ENCODE data around the gene GUCY2F. TPM values are rescaled to one million over a fixed set of nuclear protein-coding genes. Genes with fewer than 3 reads are reported as not detected.

The GUCY2F gene
- total RNA-seq (2021) (0.09 TPM in 1 of 3 replicates, not detected in the others), Bru-seq, nascent RNA (percentile 18 among the genes with signal in this experiment)
- long read RNA-seq, experiment 1 = 0 reads
- long read RNA-seq, experiment 2 = 0 reads
- long read RNA-seq, experiment 3, partial matches to known transcripts = 0 of 1 reads
- long read RNA-seq, experiment 3, other reads (novel, unspliced or antisense) = 1 of 1 reads

DNA sequence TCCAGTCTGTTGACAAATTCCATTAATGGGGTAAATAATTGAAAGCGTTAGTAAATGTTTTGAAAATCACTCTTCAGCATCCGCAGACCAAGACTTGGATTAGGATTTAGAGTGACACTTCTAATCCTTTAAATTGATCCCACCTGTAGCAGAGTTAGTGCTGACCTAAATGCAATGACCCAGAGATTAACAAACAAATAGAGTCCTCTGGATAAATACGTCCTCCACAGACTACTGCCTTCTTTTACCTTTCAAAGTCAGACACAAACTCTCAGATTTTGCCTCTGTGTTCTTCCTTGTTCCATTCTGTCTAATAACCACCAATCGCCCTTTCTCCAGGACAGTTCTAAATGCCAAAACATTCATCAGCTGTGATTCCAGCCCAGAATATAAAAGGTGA is at the start of gene GUCY2F:
GUCY2F (minus strand) TSS at position 101 of the 400 bp plus-strand sequence. CDS start 6,150 bp downstream, outside the sequence.
- Mint-ChIP-seq H3K4me3 (no peak within 1 kb of the TSS), H3K27me3 (ENCODE audit: low read depth) (no peaks in the 10 kb centered on the region), H3K9me3 (no peaks in the 10 kb centered on the region), H3K4me1 (no peaks in the 10 kb centered on the region), H3K36me3 (no peaks in the 10 kb centered on the region), H3K27ac (no peak within 1 kb of the TSS)
- DNase-seq (ENCODE audit: low spot score) = no peak
- POLR2A ChIA-PET = no interaction called here
- CTCF ChIA-PET = interaction anchor here (1.4 to 2.2 kb wide), 2 partner anchors 9 to 153 kb away, joined by 5 to 9 read pairs; no protein-coding TSS in a partner anchor
- ATAC-seq = no peak
- TF ChIP-seq, protein P1, sequence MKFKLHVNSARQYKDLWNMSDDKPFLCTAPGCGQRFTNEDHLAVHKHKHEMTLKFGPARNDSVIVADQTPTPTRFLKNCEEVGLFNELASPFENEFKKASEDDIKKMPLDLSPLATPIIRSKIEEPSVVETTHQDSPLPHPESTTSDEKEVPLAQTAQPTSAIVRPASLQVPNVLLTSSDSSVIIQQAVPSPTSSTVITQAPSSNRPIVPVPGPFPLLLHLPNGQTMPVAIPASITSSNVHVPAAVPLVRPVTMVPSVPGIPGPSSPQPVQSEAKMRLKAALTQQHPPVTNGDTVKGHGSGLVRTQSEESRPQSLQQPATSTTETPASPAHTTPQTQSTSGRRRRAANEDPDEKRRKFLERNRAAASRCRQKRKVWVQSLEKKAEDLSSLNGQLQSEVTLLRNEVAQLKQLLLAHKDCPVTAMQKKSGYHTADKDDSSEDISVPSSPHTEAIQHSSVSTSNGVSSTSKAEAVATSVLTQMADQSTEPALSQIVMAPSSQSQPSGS (CRISPR knock-in tag; IDR thresholded peaks at IDR 0.05; ENCODE audit: borderline replicate concordance, low read depth) = no peak
- TF ChIP-seq, protein P2, sequence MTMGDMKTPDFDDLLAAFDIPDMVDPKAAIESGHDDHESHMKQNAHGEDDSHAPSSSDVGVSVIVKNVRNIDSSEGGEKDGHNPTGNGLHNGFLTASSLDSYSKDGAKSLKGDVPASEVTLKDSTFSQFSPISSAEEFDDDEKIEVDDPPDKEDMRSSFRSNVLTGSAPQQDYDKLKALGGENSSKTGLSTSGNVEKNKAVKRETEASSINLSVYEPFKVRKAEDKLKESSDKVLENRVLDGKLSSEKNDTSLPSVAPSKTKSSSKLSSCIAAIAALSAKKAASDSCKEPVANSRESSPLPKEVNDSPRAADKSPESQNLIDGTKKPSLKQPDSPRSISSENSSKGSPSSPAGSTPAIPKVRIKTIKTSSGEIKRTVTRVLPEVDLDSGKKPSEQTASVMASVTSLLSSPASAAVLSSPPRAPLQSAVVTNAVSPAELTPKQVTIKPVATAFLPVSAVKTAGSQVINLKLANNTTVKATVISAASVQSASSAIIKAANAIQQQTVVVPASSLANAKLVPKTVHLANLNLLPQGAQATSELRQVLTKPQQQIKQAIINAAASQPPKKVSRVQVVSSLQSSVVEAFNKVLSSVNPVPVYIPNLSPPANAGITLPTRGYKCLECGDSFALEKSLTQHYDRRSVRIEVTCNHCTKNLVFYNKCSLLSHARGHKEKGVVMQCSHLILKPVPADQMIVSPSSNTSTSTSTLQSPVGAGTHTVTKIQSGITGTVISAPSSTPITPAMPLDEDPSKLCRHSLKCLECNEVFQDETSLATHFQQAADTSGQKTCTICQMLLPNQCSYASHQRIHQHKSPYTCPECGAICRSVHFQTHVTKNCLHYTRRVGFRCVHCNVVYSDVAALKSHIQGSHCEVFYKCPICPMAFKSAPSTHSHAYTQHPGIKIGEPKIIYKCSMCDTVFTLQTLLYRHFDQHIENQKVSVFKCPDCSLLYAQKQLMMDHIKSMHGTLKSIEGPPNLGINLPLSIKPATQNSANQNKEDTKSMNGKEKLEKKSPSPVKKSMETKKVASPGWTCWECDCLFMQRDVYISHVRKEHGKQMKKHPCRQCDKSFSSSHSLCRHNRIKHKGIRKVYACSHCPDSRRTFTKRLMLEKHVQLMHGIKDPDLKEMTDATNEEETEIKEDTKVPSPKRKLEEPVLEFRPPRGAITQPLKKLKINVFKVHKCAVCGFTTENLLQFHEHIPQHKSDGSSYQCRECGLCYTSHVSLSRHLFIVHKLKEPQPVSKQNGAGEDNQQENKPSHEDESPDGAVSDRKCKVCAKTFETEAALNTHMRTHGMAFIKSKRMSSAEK (CRISPR knock-in tag; IDR thresholded peaks at IDR 0.05; ENCODE audit: borderline replicate concordance) = no peak
- TF ChIP-seq, protein P3, sequence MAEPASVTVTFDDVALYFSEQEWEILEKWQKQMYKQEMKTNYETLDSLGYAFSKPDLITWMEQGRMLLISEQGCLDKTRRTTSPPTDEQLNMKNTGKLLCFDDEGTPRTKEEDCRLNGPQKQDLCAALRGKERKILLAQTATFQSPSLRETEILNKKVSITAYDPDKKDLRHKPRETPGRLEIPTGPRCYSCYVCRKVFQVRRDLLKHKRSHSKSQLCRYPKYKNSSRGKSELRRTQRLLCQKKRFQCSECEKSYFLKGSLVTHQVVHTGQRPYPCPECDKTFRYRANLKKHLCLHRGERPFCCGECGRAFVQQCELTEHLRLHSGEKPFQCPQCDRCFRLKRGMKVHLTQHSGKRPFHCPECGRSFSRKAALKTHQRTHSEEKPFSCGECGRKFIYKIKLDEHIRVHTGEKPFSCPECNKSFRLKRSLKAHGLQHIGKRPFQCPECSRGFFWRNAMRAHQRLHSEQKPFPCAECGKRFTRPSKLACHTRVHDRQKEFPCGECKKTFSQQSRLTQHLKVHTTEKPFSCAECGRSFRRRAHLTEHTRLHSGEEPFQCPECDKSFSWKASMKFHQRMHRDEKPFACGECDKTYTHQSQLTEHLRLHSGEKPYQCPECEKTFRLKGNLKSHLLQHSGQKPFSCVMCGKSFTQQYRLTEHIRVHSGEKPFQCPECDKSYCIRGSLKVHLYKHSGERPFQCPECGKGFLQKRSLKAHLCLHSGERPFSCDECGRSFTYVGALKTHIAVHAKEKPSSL (CRISPR knock-in tag; conservative IDR thresholded peaks at IDR 0.05) = no peak
- TF ChIP-seq TCF7 (CRISPR knock-in tag; IDR thresholded peaks at IDR 0.05; ENCODE audit: low read depth) = no peak
- TF ChIP-seq TP53 (CRISPR knock-in tag; IDR thresholded peaks at IDR 0.05) = no peak
- TF ChIP-seq, protein P4, sequence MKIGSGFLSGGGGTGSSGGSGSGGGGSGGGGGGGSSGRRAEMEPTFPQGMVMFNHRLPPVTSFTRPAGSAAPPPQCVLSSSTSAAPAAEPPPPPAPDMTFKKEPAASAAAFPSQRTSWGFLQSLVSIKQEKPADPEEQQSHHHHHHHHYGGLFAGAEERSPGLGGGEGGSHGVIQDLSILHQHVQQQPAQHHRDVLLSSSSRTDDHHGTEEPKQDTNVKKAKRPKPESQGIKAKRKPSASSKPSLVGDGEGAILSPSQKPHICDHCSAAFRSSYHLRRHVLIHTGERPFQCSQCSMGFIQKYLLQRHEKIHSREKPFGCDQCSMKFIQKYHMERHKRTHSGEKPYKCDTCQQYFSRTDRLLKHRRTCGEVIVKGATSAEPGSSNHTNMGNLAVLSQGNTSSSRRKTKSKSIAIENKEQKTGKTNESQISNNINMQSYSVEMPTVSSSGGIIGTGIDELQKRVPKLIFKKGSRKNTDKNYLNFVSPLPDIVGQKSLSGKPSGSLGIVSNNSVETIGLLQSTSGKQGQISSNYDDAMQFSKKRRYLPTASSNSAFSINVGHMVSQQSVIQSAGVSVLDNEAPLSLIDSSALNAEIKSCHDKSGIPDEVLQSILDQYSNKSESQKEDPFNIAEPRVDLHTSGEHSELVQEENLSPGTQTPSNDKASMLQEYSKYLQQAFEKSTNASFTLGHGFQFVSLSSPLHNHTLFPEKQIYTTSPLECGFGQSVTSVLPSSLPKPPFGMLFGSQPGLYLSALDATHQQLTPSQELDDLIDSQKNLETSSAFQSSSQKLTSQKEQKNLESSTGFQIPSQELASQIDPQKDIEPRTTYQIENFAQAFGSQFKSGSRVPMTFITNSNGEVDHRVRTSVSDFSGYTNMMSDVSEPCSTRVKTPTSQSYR (CRISPR knock-in tag; IDR thresholded peaks at IDR 0.05) = no peak
- no peak for TF ChIP-seq MXD4 (CRISPR knock-in tag; IDR thresholded peaks at IDR 0.05; ENCODE audit: borderline replicate concordance)
- no peak for TF ChIP-seq IRF2 (CRISPR knock-in tag; IDR thresholded peaks at IDR 0.05; ENCODE audit: borderline replicate concordance, low read depth)
- TF ChIP-seq CREM (CRISPR knock-in tag; IDR thresholded peaks at IDR 0.05) = no peak
- no peak for TF ChIP-seq RELA (CRISPR knock-in tag; IDR thresholded peaks at IDR 0.05; ENCODE audit: borderline replicate concordance)
- TF ChIP-seq JUN (CRISPR knock-in tag; IDR thresholded peaks at IDR 0.05) = no peak
- TF ChIP-seq, protein P5, sequence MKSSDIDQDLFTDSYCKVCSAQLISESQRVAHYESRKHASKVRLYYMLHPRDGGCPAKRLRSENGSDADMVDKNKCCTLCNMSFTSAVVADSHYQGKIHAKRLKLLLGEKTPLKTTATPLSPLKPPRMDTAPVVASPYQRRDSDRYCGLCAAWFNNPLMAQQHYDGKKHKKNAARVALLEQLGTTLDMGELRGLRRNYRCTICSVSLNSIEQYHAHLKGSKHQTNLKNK (CRISPR knock-in tag; IDR thresholded peaks at IDR 0.05) = no peak
- TF ChIP-seq, protein P6, sequence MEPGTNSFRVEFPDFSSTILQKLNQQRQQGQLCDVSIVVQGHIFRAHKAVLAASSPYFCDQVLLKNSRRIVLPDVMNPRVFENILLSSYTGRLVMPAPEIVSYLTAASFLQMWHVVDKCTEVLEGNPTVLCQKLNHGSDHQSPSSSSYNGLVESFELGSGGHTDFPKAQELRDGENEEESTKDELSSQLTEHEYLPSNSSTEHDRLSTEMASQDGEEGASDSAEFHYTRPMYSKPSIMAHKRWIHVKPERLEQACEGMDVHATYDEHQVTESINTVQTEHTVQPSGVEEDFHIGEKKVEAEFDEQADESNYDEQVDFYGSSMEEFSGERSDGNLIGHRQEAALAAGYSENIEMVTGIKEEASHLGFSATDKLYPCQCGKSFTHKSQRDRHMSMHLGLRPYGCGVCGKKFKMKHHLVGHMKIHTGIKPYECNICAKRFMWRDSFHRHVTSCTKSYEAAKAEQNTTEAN (CRISPR knock-in tag; IDR thresholded peaks at IDR 0.05) = no peak
- no peak for TF ChIP-seq ZNF396 (CRISPR knock-in tag; IDR thresholded peaks at IDR 0.05; ENCODE audit: borderline replicate concordance)
- no peak for TF ChIP-seq EMX1 (CRISPR knock-in tag; IDR thresholded peaks at IDR 0.05)
- no peak for TF ChIP-seq ZNF232 (CRISPR knock-in tag; IDR thresholded peaks at IDR 0.05)
- TF ChIP-seq, protein P7, sequence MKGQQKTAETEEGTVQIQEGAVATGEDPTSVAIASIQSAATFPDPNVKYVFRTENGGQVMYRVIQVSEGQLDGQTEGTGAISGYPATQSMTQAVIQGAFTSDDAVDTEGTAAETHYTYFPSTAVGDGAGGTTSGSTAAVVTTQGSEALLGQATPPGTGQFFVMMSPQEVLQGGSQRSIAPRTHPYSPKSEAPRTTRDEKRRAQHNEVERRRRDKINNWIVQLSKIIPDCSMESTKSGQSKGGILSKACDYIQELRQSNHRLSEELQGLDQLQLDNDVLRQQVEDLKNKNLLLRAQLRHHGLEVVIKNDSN (CRISPR knock-in tag; IDR thresholded peaks at IDR 0.05) = no peak
- TF ChIP-seq TEAD4 (CRISPR knock-in tag; IDR thresholded peaks at IDR 0.05) = no peak
- TF ChIP-seq, protein P8, sequence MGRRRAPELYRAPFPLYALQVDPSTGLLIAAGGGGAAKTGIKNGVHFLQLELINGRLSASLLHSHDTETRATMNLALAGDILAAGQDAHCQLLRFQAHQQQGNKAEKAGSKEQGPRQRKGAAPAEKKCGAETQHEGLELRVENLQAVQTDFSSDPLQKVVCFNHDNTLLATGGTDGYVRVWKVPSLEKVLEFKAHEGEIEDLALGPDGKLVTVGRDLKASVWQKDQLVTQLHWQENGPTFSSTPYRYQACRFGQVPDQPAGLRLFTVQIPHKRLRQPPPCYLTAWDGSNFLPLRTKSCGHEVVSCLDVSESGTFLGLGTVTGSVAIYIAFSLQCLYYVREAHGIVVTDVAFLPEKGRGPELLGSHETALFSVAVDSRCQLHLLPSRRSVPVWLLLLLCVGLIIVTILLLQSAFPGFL (CRISPR knock-in tag; IDR thresholded peaks at IDR 0.05; ENCODE audit: borderline replicate concordance) = no peak
